Gastroesophageal sphincter (tissue), 3 donors: ENCODE results near the gene LAMA5.

ENCODE experiments used
- CTCF ChIP-seq, 4 experiments: fragments of 200-600 bp in 2 of 4; fragments of 450-650 bp in 2 of 4; sonication (generic) in 1 of 4; IDR thresholded peaks; one replicate each; pipeline ENCODE4 v1.5.1; 2017 to 2019; ENCODE audit warnings: antibody characterized with exemption in 4 of 4, mild to moderate bottlenecking in 2 of 4, moderate library complexity in 2 of 4
- POLR2AphosphoS5 ChIP-seq: sonication (generic); formaldehyde crosslinking; IDR thresholded peaks from one replicate; pipeline ENCODE4 v1.6.1; 2017; ENCODE audit warnings: antibody characterized with exemption

DNA sequence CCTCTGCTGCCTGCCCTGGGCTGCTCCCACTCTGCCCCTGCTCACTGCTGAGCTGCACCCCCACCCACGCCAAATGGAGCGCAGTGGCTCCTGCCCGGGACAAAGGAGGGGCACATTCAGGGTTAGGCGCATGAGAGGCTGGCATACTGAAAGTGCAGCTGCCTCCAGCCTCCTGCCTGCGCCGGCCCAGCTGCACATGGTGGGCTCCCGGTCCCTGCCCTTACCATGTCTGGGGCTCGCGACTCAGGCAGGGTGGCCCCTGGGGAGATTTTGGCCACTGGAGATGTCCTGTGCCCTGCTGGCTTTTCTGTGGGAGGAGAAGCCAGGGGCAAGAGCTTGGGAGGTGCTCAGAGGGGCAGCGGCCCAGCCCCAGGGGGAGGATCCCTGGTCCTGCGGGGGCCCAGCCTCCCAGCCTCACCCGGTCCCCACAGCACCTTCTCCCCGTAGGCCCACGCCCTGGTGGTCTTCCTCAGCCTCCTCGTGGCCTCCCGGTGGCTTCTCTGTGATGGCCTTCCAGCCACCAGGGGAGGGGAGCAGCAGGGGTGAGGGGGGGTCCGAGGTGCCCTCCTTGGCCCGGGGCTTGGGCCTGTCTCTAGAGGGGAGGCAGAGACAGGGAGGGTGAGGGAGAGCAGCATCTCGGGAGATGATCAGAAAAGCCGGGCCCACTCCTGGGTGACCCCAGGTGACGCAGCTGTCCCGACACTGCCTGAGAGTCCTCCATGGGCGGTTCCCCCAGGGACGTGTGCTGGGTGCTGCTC, 48.4 kb upstream of the LAMA5 start:
- TF ChIP-seq CTCF (IDR thresholded peaks at IDR 0.05), result no peak
- no peak for TF ChIP-seq POLR2AphosphoS5
